Right renal cortex interstitium (tissue), 3 donors: ENCODE results near the gene SSPN. TPM values are rescaled to one million over a fixed set of nuclear protein-coding genes. Genes with fewer than 3 reads are reported as not detected.

Experiments
- DNase-seq, 3 donors: peaks; one replicate each; pipeline ENCODE4 v3.0.0-alpha.2; 2013; ENCODE audit warnings: low read depth in 3 of 3, low spot score in 2 of 3
- polyA plus RNA-seq, 3 donors: library from polyadenylated mRNA; unstranded; fragments of 120-200 nt; gene quantifications; one replicate each; pipeline ENCODE4 v1.2.1, GENCODE V29; 2013; ENCODE audit not compliant: insufficient read length in 3 of 3

Gene SSPN
- polyA plus RNA-seq, 3 donors = 12.6 to 15.3 (median 13.6) TPM

GRCh38 chr12:26280869-26281268 is 85.5 kb downstream of the SSPN start:
- no peak for DNase-seq

DNA sequence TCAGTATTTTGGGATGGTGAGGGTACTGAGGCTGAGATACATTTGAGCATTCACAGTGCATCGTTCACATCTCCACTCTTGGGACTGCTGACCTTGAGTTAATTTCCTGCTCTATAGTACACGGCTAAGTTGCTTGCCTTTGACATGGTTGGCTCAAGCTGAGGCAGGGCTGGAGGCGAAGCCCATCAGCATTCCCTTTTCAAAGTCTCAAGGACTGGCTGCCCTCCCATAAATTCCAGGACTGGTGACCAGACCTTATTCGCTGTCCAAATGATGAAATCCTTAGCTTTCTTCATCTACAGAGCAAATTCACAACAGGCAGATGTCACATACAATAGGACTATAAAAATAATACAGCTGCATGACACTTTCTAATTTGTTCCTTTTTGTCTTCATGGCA is 85.9 kb downstream of the SSPN start:
- no peak for DNase-seq

GRCh38 chr12:26282339-26282940 is 87.1 kb downstream of the SSPN start:
- DNase-seq = no peak

DNA sequence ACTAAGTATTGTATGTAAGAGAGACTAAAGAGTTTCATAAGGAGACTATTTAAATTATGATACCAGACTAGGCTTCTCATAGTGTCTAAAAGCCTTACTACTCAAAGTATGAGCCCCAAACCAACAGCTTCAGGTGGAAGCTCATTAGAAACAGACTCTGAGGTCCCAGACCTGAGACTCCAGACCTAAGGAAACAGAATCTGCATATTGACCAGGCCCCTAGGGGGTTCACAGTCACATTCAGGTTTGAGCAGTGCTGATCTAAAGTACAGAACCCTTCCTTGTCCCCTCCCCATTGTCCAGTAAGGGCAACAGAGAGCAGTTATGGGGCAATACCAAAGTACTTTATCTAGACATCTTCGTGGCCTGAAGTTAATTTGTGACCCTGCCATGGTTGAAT is 87.7 kb downstream of the SSPN start:
- DNase-seq = no peak

DNA sequence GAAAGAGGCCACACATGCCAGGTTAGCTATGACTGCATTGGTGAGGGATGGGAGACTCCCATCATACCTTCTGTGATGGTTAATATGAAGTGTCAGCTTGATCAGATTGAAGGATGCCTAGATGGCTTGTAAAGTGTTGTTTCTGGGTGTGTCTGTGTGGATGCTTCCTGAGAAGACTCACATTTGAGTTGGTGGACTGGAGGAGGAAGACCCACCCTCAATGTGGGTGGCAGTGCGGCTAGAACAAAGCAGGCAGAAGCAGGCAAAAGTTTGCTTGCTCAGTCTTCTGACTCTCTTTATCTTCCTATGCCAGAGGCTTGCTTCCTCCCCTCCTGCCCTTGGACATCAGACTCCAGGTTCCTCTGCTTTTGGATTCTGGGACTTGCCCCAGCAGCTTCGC is 88.2 kb downstream of the SSPN start:
- no peak for DNase-seq

DNA sequence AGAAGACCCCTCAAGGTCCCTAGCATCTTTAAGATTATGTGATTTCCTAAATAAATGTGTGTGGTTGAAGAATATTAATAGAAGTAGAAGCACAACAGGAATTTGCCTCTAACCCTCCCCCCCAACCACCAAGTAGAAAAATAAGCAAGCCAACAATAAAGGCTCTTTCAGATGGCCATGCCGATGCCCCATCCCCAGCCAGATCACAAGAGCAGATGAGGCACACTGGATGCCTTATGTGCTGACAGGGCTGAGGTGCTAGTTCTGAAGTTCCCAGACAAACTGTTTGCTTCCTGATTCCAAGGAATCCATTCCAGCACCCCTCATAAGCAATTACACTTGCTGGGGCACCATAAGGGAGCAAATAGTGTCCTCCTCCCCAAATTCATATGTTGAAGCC is 90.0 kb downstream of the SSPN start:
- DNase-seq = no peak

- DNase-seq = no peak
These were observed 90.8 kb downstream of the SSPN start for GRCh38 chr12:26286186-26286585.

DNA sequence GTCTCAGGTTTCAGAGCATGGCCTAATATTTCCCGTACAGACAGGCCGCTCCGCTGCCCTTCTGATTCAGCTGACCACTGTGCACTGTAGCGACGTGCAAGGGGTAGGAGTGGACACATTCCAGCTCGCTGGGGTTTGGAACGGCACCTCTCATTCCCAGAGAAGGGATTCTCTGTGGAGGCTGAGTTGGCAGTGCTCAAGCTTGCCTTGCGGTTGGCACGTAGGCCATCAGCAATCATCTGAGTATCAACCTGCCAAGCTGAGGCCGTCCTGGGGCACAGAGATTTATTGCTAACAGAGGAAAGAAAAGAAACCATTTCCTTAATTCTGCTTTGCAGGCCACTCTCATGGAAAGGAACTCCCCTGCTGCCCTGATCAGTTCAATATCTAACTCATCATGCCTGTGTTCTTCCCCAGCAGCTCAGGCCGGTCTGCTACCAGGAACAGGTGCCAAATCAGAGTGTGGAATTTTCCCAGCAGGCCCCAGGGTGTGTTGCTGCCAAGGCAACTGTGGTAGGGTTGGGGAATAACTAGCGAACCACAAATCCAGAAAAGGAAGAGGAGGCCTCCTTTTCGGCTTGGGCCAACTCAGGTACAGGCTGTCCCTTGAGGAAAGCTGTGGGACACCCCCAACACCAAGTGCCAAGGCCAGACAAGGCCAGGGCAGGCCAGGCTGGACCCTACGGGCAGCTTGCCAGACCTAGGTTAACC is 92.5 kb downstream of the SSPN start:
- DNase-seq = no peak

DNA sequence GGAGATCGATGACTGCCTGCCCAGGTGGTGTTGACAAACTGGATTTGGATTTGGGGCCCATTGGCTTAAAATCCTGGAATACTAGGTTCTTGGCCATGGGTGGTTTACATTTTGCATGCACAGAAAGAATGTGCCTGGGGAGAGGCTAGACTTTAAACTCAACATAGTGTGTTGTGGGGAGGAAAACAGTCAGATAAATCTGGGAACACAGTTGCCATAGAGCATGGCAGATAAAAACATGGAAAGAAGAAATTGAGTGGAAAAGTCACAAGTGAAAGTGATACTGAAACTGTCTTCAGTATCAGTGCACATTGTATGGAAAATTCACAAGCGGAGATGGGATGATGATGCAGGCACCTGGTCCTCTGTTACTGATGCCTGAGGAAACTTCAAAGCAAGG is 95.2 kb downstream of the SSPN start:
- DNase-seq = no peak

DNA sequence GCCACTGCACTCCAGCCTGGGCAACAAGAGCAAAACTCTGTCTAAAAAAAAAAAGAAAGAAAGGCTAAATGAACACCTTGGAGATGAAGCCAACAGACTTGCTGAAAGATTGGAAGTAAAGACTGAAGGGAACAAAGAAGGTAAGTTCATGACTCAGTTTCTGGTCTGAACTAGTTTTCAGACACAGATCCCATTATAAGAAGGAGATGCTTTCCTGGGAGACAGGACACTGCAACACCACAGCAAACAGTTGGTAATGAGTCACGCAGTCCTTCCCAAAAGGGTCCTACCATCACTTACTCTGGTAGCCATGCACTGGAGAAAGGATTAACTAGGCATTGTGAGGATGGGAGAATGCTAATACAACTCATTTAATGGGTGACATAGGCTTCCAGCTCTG is 97.2 kb downstream of the SSPN start:
- DNase-seq = no peak

DNA sequence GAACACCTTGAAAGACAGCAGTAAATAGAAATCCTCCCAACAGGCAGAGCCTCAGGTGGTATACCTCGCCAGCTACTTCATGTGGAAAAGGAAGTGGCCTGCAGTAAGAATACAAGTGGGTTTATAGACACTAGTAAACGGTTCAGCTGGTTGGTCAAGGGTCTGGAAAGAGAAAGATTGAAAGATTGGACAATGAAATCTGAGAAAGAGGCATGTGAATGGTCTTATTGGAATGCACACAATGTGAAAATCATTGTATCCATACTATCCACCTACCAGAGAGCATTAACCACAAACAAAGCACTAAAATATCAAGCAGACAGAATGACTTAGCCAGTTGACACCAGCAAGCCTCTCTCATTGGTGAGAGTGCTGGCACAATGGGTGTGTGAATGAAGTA is 98.2 kb downstream of the SSPN start:
- no peak for DNase-seq

- no peak for DNase-seq
These were observed 99.6 kb downstream of the SSPN start for GRCh38 chr12:26295001-26295400.

- no peak for DNase-seq
These were observed 102.2 kb downstream of the SSPN start for GRCh38 chr12:26297396-26298070.

DNA sequence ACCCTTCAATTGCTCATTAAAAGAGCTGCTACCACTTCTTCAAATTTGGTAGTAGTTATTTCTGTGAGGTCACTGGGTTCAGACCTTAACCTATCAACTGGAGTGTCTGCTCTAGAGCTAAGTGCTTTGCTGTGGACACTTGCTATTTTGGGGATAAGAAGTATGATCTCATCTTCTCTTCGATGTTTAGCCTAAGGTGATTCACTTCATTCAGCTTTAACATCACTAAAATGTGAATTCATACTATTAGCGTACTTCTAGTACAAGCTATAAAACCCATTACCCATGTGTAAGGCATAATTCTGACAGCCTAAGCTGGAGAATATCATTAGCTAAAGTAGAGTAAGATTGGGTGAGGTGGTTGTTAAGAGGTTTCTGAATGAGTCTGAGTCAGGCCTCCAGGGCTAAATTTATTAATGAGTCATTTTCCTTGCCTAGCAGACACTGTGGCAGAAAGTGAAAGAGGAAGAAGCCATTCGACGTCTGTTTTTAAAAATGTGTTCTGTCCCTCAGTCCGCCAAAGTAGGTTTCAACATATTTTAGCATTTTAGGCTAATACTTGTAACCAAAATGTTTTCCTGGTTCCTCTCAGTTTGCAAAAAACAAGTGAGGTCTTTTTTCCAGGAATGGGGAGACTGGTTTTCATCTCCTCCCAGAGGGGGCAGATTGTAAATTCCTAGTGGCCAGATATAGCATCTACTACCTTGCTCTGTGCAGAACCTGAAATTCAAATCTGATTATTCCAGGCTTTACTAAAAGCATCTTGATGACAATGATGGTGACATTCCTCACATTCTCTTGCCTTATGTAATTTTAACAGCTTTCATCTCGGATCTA is 103.6 kb downstream of the SSPN start:
- no peak for DNase-seq

GRCh38 chr12:26299751-26300150 is 104.4 kb downstream of the SSPN start:
- DNase-seq = no peak

Other genes starting within 250 kb of the SSPN start
- gene RASSF8, start 236.9 kb upstream of the SSPN start, polyA plus RNA-seq = 10 to 100 TPM; 78.1 to 92.5 (median 80.7) TPM
- gene BHLHE41, start 70.5 kb upstream of the SSPN start, polyA plus RNA-seq = 1 to 10 TPM in 2 of 3 donors, under 1 TPM in 1; 0.68 to 2.9 (median 1.1) TPM